AG04449 (cell line): ENCODE data around the gene C1orf141.
"Not testable (repeated sequence)": the region's sequence is repeated elsewhere in the genome, so short reads cannot be mapped to it uniquely, and the experiment has no call there.

ENCODE experiments used
- CTCF ChIA-PET: fragments of 350-600 bp; formaldehyde crosslinking; extraction: SDS; loops from one replicate; lab custom pipeline; 2021; ENCODE audit warnings: antibody characterized with exemption; lab: Yijun Ruan, JAX
- POLR2A ChIA-PET: fragments of 400-600, 350-600 bp; formaldehyde crosslinking; extraction: SDS; loops from one replicate; lab custom pipeline; 2020; ENCODE audit warnings: antibody characterized with exemption, inconsistent platforms; lab: Yijun Ruan, JAX
- DNase-seq: peaks from one replicate; pipeline ENCODE4 v3.0.0-alpha.2; 2010; ENCODE audit warnings: low read depth, low spot score
- H3K4me3 ChIP-seq: 2 replicates; pipeline ENCODE4 v1.5.1; 2011; ENCODE audit warnings: low read depth, mild to moderate bottlenecking, control low read depth, low read length
- CTCF ChIP-seq: IDR thresholded peaks from one replicate; pipeline ENCODE4 v1.5.1; 2011; ENCODE audit warnings: mild to moderate bottlenecking, moderate library complexity, low read length, control low read depth, inconsistent platforms; ENCODE audit not compliant: insufficient read depth; ENCODE audit errors: missing control alignments

Gene C1orf141

DNA sequence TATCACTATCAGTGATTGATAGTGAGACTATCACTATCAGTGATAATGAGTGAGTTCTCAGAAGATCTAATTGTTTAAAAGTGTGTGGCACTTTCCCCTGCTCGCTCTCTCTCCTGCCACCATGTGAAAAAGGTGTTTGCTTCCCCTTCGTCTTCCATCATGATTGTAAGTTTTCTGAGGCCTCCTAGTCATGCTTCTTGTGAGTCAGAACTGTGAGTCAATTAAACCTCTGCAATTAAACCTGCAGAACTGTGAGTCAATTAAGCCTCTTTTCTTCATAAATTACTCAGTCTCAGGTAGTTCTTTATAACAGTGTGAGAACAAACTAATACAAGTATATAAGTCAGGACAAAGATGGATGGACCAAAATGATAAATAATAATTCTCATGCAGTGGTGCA is 24.5 kb upstream of the C1orf141 start:
- no peak overlapping the region for H3K4me3 ChIP-seq
- ChIA-PET POLR2A (no interaction called here), CTCF (no interaction called here)
- no peak for DNase-seq
- no peak for TF ChIP-seq CTCF

DNA sequence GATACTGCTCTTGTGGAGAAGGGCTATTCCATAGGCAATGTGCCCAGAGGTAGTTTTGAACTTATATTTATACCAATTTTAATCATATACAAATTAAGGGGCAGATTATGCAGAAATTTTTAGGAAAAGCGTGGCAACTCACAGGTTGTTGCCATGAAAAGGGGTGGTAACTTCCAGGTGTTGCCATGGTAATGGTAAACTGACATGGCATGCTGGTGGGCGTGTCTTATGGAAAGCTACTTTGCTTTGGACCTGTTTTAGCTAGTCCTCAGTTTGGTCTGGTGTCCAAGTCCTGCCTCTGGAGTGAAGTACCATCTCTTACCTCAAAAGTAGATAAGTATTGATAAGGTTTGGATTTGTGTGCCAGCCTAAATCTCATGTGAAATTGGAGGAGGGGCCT is 23.6 kb upstream of the C1orf141 start:
- CTCF ChIA-PET: no interaction called here
- no peak for TF ChIP-seq CTCF

DNA sequence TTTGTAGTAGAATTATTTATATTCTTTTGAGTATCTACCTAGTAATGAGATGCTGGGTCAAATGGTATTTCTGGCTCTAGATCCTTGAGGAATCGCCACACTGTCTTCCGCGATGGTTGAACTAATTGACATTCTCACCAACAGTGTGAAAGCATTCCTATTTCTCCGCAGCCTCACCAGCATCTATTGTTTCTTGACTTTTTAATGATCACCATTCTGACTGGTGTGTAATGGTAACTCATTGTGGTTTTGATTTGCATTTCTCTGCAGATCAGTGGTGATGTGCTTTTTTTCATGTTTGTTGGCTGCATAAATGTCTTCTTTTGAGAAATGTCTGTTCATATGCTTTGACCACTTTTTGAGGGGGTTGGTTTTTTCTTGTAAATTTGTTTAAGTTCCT is 16.2 kb upstream of the C1orf141 start:
- no peak for TF ChIP-seq CTCF
- CTCF ChIA-PET: interaction anchor here (2.4 to 14.6 kb wide), 3 partner anchors 149 to 178 kb away, joined by 16 to 449 read pairs (median 76); no protein-coding TSS in a partner anchor
- H3K4me3 ChIP-seq: no peak overlapping the region
- POLR2A ChIA-PET: no interaction called here
- DNase-seq: no peak

More for the DNA sequence above, 23.6 kb upstream of the C1orf141 start:
- H3K4me3 ChIP-seq: no peak overlapping the region
- DNase-seq: no peak
- POLR2A ChIA-PET: no interaction called here

DNA sequence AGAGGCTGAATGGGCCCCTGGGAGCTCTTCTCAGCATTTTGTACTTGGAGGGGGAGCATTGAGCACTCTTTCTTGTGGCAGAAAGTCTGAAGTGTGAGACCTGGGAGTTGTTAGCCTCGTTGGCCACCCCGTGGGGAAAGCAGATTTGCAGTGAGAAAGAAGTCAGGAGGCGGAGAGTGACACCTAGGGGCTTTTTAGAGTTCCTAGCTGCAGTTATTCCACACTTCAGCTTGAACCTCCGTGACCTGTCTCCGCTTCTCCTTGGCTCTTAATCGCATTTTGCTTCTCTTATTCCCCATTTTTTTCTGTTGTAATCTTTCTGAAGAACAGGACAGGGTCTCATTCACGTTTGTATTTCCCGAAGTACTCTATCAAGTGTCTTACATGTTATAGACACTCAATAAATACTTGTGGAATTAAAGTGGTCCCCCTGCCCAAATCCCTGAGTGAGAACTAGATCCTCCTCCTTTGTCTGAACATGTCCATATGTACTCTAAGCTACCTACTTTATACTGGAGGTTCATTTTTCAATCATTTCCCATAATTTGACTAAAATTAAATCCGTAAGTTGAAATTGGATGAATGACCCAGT is 14.5 kb upstream of the C1orf141 start:
- peak; percentile 80 for TF ChIP-seq CTCF
- no peak overlapping the region for H3K4me3 ChIP-seq
- POLR2A ChIA-PET: interaction anchor here (1.0 kb wide), 1 partner anchor 154 kb away, joined by 3 read pairs; no protein-coding TSS in a partner anchor

DNA sequence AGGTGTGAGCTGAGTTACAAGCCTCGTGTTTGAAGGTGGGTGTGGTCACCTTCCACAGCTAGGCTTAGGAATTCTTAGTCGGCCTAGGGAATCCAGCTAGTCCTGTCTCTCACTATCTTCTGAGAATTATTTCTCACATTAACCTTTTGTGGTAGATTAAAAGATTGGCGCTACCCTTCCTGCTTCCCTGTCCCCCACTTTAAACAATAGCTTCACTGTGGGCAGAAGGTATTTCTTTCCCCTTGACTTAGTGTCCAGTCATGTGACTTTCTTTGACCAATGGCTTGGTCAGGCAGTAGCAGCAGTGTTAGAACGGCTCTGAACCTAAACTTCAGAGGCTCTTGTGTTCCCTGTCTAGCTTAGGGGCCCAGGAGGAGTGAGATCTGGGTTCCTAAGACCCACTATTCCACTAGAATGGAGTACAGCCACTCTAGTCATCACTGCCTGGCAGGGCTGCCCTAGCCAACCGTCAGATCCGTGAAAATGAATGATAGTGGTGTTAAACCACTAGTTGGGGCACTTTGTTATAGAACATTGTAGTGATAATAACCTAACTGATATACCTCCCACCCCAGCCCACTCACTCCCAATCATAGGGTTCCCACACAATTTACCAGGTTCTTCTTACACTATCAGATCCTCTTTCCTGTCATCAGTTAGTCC is 13.9 kb upstream of the C1orf141 start:
- H3K4me3 ChIP-seq: no peak overlapping the region
- no peak for DNase-seq
- TF ChIP-seq CTCF: no peak
- ChIA-PET POLR2A (interaction anchor here (1.0 kb wide), 1 partner anchor 153 kb away, joined by 3 read pairs; no protein-coding TSS in a partner anchor), CTCF (interaction anchor here (0.6 to 14.6 kb wide), 55 partner anchors 8 to 394 kb away, joined by 3 to 449 read pairs (median 5); partner anchors contain the start of genes C1orf141, DNAI4, MIER1 and SLC35D1)

More for the DNA sequence above, 14.5 kb upstream of the C1orf141 start:
- DNase-seq: peak; percentile 28
- CTCF ChIA-PET: interaction anchor here (0.7 to 14.6 kb wide), 56 partner anchors 8 to 424 kb away, joined by 3 to 449 read pairs (median 5); partner anchors contain the start of genes C1orf141, DNAI4, MIER1 and SLC35D1

DNA sequence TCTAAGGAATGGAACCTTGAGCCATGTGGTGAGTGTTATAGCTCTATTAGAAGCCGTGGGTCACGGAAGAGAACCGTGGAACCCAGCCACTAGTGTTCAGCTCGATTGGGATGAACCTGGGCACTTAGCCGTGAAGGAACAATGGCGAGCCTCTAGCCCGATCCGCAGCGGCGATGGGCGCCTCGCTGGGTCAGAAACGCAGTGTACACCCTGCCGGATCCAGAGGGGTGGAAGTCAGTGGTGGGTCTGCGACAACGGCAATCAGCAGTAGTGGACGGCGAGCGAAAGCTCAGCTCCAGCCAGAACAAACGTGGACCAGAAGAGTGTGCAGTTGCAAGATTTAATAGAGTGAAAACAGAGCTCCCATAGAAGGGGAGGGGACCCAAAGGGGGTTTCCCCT is 13.2 kb upstream of the C1orf141 start:
- H3K4me3 ChIP-seq, POLR2A ChIA-PET, DNase-seq: not testable (repeated sequence)
- CTCF ChIA-PET: interaction anchor here (0.8 to 14.6 kb wide), 27 partner anchors 9 to 384 kb away, joined by 3 to 449 read pairs (median 8); partner anchors contain the start of genes C1orf141 and SLC35D1
